ENCODE measurements around the gene CASS4. TPM values are rescaled to one million over a fixed set of nuclear protein-coding genes. Genes with fewer than 3 reads are reported as not detected.

CASS4 gene
- total and polyA plus RNA-seq, 2 donors (not counting 3 experiments of a cell fraction or from before 2014, with no cell fraction given): not detected

GRCh38 chr20:56442389-56443365, 30.6 kb downstream of the CASS4 start:
- H3K36me3 ChIP-seq (ENCODE audit: control insufficient read depth in 2 of 2, extremely low read depth in 1 of 2, insufficient read depth in 2 of 2, low read length in 2 of 2): no peaks in the 10 kb centered on the region
- H4K20me1 ChIP-seq (replicated peaks; ENCODE audit: control insufficient read depth, extremely low read depth, insufficient read depth, low read length): no peaks in the 10 kb centered on the region
- ChIA-PET POLR2A (no interaction called here), CTCF (interaction anchor here (1.8 kb wide), 1 partner anchor 14 kb away, joined by 6 read pairs; no protein-coding TSS in a partner anchor)
- H3K9me1 ChIP-seq (replicated peaks; ENCODE audit: control insufficient read depth, extremely low read depth, insufficient read depth, low read length): no peaks in the 10 kb centered on the region
- H3K4me3 ChIP-seq (replicated peaks in 1 of 3; ENCODE audit: insufficient read depth in 1 of 3, low read depth in 1 of 3, low read length in 3 of 3): no peak overlapping the region
- no peak overlapping the region for H3K9ac ChIP-seq (replicated peaks; ENCODE audit: extremely low read depth, insufficient read depth, low read length)
- FAIRE-seq (no peak), DNase-seq (ENCODE audit: low read depth, low spot score) (no peak)
- no peak overlapping the region for H2AFZ ChIP-seq (ENCODE audit: low read depth, low read length)
- dilution Hi-C loops (cut with MboI; ENCODE audit: extremely low pct_ligation_motif_present, low sequenced_read_pairs): no loop called here
- H3K9me3 ChIP-seq (replicated peaks; ENCODE audit: control insufficient read depth, insufficient read depth, low read length): no peaks in the 10 kb centered on the region
- intact Hi-C loops (cut with micrococcal nuclease): no loop called here
- no peak overlapping the region for H3K4me2 ChIP-seq (ENCODE audit: insufficient read depth, low read length)
- H3K79me2 ChIP-seq (ENCODE audit: control insufficient read depth, insufficient read depth, low read length): no peaks in the 10 kb centered on the region
- TF ChIP-seq FOS (IDR thresholded peaks at IDR 0.05; ENCODE audit: borderline replicate concordance, insufficient read depth, low read length): no peak
- no peak for TF ChIP-seq EZH2 (IDR thresholded peaks at IDR 0.05; ENCODE audit: borderline replicate concordance, low read depth, low read length, severe bottlenecking)
- TF ChIP-seq MAX (IDR thresholded peaks at IDR 0.05; ENCODE audit: insufficient read depth, insufficient read length): no peak
- TF ChIP-seq POLR2A (IDR thresholded peaks at IDR 0.05; ENCODE audit: low read depth, low read length): no peak
- no peak for TF ChIP-seq POLR2AphosphoS5 (IDR thresholded peaks at IDR 0.05; ENCODE audit: insufficient read depth, low read depth, low read length)
- TF ChIP-seq MYC (IDR thresholded peaks at IDR 0.05; ENCODE audit: low read depth, low read length): no peak
- no peak for TF ChIP-seq CTCF (IDR thresholded peaks at IDR 0.05; ENCODE audit: extremely low read depth in 1 of 2, insufficient read depth in 1 of 2, low read depth in 1 of 2, low read length in 2 of 2)
- TF ChIP-seq GATA2 (IDR thresholded peaks at IDR 0.05; ENCODE audit: insufficient read depth, insufficient read length, low read depth, low read length): no peak
- TF ChIP-seq JUN (IDR thresholded peaks at IDR 0.05; ENCODE audit: borderline replicate concordance, insufficient read depth, insufficient read length, low read depth): no peak
- H3K27ac ChIP-seq (ENCODE audit: insufficient read depth, low read depth, low read length): no peak overlapping the region
- BruUV-seq (replicated peaks): no TSS peak
- peaks cover 4 to 12% of the 10 kb centered on the region in 2 experiments for H3K27me3 ChIP-seq (ENCODE audit: control insufficient read depth in 2 of 2, insufficient read depth in 2 of 2, low read length in 2 of 2)
- no peaks in the 10 kb centered on the region for H3K4me1 ChIP-seq (ENCODE audit: control insufficient read depth, extremely low read depth, insufficient read depth, low read length)
